Measurements from ENCODE around the gene WDR3.

The WDR3 gene

GRCh38 chr1:117959364-117959763 is 29.8 kb downstream of the WDR3 start:
- DNase-seq = no peak

DNA sequence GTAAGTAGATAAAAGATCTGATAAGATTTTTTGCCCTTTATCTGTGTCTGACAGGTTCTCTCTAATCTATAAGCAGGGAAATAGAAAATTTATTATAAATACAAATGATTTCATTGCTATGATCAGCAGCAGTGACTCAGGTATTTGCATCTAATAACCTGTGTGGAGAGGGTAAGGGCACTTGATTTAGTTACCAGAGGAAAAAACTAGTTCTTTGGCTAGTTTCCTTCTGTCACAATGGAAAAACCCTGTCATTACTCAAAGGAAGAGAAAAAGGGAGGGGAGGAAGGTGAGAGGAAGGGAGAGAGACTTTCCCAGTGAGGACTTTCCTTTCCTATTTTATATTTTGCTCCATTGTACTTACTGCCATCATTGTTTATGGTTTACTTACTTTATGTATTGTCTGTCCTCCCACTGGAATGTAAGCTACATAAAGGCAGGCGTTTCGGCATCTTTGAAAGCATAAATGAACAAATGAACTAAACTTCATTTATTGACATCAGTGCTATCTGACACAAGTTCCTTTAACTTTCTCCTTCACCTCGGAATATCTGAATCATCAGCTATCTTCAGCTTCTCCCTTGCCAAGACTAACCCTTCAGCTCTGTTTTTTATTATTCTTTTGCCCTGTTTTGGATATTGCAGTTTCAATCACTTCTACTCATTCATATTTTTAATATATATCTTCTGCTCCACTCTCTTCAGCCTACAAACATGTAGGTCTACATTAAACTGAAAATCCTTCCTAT is 34.9 kb downstream of the WDR3 start:
- DNase-seq = no peak

DNA sequence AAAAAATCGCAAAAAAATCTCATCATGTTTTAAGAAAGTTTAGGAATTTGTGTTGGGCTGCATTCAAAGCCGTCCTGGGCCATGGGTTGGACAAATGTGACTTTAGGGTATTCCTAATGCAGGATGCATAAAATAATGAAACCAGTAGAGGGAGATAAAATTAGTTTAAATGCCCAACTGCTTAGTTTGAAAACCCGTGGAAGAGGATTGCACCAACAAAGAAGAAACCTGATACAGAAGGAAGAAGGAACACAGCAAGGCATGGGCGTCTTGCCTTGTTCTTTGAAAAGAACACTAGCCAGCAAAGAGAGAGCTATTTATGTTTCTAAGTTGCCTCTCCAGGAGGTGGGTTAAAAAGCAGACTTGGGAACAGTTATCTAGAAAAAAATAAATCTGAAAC is 37.9 kb downstream of the WDR3 start:
- peak; percentile 16 for DNase-seq

DNA sequence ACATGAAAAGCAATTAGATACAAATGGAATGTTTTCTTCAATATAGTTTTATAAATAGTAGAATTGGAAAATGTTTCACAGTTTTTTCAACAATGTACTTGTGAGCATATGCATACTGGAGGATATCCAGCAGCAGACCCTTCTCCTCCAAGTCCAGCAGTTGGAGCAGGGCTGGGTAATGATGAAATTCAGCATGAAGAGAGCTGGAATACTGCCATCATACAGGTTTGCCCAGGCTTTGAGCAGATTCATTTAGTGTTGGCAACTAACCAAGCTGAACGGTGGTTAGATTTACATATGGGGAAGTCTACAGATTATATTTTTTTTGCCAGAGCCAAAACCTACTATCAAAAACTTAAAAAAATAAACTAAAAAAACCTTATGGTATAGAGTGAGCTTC is 38.3 kb downstream of the WDR3 start:
- no peak for DNase-seq

- DNase-seq = no peak
These were observed 40.7 kb downstream of the WDR3 start for GRCh38 chr1:117970252-117970651.

GRCh38 chr1:117971777-117972176 is 42.2 kb downstream of the WDR3 start:
- no peak for DNase-seq

- DNase-seq = no peak
These were observed 46.8 kb downstream of the WDR3 start for GRCh38 chr1:117976381-117976780.

DNA sequence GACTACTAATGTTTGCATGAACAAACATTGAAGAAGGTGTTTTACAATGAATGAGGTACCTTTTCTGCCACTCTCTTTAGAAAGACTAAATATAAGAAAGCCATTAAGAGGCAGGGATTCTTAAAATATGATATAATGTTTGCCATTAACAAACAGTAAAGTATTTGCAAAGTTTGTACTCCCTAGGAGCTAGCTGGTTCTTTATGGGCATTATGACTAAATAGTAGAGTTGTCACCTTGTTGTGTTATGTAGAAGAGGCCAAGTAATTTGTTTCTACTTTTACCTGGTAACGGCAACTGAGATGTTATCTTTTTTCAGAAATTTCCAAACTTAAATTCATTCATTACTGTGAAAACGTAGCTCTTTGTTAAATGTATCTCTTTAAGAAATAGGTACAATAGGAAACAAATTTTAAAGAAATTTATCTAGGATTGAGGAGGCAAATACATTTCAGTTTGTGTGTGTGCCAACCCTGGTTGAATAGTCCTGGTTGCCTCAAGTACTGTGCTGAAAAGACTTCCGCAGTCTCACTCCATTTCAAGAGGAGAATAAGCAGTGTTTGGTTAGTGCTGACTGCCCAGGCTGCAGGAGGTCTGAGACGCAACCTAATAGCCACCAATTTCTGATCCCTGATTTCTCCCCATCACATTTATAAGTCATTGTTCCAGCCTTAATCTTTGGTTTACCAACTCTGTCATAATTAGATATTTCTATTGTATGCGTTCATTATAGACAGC is 52.1 kb downstream of the WDR3 start:
- DNase-seq = no peak

GRCh38 chr1:117985239-117985638 is 55.7 kb downstream of the WDR3 start:
- DNase-seq = no peak

DNA sequence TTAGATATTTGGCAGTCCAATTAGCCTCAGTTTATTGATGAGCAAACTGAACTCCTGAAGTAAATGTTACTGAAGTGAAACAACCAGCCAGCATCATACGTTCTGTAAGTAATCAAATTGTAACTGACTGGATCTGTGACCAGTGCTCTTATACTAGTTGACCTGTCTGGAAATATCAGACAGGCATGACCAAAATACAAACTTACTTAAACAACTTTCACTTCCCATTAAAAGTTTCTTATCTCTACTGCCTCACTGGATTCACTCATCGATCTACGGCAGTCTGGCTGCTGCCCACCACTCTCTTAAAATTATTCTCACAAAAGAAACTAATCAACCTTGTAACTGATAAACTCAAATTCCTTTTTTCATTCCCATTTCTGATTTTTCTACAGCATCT is 56.4 kb downstream of the WDR3 start:
- DNase-seq = no peak

GRCh38 chr1:118004312-118004711 is 74.8 kb downstream of the WDR3 start:
- no peak for DNase-seq

DNA sequence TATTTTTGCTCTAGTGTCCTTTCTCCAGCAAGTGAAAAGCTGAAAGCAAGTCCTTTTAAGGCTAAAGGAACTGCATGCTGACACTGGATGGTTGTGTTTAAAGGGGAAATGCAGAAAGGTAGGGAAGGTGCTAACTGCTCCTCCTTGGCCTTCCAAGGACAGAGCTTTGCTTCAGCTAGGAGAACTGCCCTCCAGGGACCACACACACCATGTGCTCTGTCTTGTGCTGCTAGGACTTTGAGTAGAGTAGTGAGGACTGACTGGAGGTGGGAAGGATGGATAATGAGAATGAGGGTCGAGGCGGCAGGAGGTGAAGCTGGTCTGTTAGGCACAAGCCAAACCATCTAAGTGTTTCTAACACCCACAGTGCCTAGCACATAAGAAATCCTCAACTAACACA is 77.9 kb downstream of the WDR3 start:
- no peak for DNase-seq

DNA sequence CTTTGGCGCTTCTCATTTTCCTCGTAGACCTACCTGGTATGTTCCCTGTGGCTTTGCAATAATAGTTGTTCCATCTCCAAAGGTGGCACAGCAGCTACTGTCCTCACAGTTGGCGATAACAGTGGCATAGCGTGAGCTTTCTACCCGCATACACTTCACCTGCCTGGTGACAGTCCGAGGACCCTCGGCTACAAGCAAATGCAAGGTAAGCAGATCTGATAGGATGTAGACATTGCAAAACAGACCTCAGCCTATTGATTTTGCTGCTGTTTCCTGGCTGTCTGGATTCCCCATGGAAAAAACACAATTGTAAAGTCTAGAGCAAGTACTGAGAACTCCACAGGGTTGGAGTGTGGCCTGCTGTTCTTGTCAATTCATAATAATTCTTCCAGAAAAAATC is 78.5 kb downstream of the WDR3 start:
- DNase-seq = no peak

GRCh38 chr1:118012515-118013124 is 83.1 kb downstream of the WDR3 start:
- no peak for DNase-seq

GRCh38 chr1:118013336-118013735 is 83.8 kb downstream of the WDR3 start:
- DNase-seq = no peak

- DNase-seq = no peak
These were observed 84.4 kb downstream of the WDR3 start for GRCh38 chr1:118013938-118014337.
